Activated CD4-positive, alpha-beta T cell treated with anti-CD3 and anti-CD28 coated beads for 24 hours (primary cell): ENCODE measurements around the gene TRAF5.
"Not testable (repeated sequence)": the region's sequence is repeated elsewhere in the genome, so short reads cannot be mapped to it uniquely, and the experiment has no call there.

Source experiments
- DNase-seq, 2 donors: peaks; one replicate each; pipeline ENCODE4 v3.0.0-alpha.2; 2020; ENCODE audit warnings: low read depth in 2 of 2

TRAF5 gene

DNA sequence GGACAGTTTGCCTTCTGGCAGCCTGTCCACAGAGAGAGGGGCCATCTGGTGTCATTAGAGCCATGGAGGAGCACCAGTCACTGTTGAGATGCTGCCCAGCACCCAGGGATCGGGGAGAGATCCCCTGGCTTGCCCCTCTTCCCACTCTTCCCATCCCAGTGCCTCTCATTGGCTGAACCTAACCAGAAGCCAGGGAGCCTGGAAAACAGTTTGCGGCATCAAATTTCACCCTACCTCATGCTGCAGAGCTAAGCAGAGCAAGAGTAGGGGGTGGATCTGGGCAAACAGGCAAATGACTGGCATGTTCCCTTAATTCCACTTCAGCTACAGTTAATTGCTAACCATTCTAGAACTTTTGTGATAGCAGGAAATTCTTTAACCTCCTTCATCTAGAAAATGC is 19.1 kb downstream of the TRAF5 start:
- no peak for DNase-seq

DNA sequence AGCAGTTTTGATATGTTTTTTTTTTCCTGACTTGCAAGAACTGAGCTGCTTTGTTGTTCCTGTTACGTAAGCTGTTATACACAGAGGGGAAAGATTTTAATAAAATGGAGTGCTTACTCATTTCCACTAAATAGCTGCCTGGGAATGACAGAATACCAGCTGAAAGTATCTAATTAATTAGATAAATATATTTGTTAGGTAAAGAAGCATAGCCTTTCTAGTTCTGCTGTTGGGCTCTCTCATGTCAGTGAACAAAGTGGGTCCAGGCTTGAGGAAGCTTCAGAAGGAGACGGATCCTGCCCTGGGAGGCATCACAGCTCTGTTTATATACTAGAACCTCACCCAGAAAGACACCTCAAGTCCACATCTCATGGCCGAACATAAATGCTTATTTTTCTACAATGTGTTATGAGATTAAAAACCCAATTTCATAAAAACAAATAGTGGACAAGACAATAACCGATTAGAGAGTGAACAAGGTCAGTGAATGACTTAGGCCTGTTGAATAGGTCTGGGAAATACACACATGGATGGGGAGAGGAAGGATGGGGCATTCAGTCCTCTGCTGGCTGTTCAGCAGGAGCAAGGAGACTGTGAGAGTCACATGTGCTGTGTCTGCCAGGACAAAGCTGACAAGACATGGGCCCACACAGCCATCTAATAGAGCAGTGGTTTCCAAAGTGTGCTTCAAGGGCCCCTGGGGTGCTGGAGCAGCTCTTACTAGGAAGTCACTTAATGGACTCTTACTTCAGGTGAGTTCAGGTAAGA is 20.6 kb downstream of the TRAF5 start:
- no peak for DNase-seq

DNA sequence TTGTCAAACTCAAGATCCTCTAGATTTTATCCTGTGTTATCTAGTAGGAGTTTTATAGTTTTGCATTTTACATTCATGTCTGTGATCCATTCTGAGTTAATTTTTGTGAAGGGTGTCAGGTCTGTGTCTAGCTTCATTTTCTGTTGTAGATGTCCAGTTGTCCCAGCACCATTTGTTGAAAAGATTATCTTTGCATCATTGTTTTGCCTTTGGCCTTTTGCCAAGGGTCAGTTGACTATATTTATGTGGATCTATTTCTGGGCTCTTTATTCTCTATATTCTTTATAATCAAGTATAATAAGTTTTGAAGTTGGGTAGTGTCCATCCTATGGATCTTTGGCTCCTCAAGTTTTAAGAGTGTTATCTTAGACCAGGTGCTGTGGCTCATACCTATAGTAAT is 21.9 kb downstream of the TRAF5 start:
- DNase-seq = no peak

DNA sequence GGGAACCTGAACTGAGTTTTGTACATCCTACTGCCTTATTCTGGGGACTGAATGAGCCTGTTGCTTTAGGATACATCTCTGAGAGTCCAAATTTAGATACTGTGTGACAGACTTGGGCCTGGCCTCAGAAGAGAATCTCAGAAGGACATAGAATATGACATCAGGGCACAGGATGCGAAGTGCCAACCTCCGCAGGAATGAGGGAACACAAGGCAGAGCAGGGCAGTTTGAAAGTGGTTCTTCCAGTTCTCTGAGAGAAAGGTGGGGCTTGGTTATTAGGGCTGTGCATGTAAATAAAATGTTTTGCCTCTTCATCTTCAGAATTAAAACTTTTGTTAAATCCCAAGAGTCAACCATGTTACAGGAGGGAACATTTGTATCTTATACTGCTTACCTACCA is 23.1 kb downstream of the TRAF5 start:
- no peak for DNase-seq

DNA sequence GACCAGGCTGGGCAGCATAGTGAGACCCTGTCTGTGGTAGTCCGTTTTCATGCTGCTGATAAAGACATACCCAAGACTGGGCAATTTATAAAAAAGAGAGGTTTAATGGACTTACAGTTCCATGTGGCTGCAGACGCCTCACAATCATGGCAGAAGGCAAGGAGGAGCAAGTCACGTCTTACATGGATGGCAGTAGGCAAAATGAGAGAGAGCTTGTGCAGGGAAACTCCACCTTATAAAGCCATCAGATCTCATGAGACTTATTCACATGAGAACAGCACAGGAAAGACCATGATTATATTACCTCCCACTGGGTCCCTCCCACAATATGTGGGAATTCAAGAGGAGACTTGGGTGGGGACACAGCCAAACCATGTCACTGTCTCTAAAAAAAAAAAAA is 25.4 kb downstream of the TRAF5 start:
- not testable (repeated sequence) for DNase-seq

DNA sequence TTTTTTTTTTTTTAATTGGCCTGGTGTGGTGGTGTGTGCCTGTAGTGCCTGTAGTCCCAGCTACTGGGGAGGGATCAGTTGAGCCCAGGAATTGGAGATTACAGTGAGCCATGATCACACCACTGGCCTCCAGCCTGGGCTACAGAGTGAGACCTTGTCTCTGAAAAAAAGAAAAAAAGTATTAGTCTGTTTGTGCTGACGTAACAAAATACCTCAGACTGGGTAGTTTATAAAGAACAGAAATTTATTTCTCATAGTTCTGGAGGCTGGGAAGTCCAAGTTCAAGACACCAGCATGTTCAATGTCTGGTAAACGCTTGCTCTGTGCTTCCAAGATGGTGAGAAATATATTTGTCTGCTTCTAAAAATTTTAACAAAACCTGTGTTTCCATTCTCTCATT is 25.8 kb downstream of the TRAF5 start:
- DNase-seq = no peak

DNA sequence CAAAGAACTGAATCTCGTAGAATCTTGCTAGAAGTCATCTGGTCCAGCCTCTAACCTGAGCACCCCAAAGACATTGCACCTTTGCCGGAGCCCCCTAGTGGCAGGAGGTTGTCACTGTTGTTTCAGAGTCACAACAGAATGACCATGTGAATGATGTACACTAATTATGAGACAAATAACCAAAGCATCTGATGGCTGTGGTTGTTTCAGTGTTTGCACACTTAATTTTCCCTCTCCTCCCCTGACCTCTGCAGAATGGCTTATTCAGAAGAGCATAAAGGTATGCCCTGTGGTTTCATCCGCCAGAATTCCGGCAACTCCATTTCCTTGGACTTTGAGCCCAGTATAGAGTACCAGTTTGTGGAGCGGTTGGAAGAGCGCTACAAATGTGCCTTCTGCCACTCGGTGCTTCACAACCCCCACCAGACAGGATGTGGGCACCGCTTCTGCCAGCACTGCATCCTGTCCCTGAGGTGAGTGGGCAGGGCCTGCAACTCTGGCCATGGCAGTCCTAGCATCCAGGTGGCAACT is 26.4 kb downstream of the TRAF5 start:
- peak; percentile 40 to 45 for DNase-seq

DNA sequence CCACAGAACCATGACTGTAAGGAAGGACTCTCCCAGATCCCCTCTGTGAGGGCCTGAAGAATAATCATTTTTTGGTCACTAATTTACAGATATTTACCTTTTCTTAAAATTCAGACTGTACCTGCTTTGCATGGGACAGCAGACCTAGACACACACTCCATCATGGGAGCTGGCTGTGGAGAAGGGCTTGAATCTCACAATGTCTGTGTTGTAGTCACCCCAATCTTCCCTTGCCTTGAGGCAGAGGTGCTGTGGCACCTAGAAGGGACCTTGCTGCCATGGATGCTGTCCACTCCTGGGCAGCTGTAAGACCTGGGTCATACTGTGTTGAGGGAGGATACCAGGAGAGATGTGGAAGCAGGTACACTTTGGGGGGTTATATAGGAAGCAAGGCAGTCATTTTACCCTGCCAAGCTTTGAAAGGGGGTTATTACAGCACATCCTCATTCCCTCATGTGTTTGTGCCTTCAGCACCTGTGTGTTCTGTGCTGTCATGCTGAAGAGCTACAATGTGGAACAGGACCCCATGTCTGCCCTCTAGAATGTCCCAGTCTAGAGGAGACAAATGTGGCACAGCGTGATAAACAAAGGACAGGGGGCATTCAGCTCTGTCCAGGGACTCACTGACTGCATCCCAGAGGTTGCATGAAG is 27.1 kb downstream of the TRAF5 start:
- DNase-seq = no peak

DNA sequence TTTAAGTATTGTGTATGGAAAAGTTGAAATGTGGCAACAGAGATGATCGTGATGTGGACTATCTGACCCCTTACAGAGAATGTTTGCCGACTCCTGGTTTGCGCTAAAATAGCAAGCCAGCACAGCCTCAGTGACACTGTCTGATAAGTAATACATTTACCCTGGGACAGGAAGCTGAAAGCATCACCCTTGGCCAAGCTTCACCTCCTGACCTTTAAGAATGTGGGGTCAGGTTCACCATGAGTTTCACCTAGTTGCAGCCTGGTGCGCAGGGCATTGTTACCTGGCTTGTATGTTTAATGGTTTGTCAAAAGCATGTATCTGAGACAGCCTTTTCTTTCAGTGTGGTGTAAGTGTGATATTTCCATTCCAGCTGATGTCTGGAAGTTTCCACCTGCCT is 29.2 kb downstream of the TRAF5 start:
- no peak for DNase-seq

DNA sequence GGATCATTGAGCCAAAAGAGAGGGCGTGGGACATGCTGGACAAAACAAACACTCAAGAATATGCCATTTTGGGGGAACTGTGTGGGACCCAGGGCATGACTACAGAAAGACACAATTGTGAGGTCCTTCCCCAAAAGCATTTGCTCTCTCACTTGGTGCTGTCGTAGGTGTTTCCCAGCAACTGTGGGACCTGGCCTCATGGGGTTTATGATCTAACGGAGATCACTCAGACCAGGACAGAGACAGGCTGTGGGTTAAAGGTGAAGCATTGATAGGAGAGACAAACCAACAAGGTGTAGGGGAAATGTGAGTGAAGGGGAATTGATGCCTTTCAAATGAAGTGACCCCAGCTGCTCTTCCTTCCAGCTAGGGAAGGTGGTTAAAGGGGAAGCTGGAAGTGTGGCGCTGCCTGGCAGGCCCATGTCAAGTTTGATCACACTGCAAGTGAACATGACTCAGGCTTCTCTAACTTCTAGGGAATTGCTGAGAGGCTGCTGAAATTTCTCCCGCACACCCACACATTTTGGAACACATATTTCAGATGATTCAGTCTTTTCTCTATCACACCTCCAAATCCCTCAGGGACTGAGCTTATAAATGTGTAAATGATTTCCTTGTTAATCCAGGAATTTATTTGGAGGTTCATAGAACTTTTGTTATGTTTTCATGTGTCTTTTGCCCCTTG is 30.2 kb downstream of the TRAF5 start:
- DNase-seq = no peak

DNA sequence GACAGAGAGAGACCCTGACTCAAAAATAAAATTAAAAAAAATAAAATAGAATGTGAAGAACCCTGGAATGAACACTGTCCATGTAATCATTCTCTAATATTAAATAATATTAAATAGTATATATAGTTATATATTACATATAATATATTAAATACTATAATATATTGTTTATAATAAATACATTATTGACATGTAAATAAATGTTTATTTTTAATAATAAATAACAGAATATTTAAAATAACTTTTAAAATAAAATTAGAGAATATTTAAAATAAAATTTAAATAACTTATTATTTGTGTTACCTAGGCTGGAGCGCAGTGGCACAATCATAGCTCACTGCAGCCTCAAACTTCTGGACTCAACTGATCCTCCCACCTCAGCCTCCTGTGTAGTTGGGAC is 32.1 kb downstream of the TRAF5 start:
- DNase-seq = no peak

DNA sequence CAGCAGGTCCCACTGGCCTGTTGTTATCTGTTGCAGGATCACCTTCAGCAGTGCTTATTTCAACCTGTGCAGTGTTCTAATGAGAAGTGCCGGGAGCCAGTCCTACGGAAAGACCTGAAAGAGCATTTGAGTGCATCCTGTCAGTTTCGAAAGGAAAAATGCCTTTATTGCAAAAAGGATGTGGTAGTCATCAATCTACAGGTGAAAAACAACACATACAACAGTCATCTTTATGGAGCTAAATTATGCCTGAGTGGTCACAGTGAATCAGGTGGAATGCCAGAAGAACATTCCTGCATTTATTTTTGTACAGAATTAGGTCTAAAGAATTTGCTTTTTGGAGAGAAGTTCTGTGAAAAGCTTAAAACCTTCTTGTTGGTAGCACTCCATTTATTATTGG is 33.2 kb downstream of the TRAF5 start:
- no peak for DNase-seq

DNA sequence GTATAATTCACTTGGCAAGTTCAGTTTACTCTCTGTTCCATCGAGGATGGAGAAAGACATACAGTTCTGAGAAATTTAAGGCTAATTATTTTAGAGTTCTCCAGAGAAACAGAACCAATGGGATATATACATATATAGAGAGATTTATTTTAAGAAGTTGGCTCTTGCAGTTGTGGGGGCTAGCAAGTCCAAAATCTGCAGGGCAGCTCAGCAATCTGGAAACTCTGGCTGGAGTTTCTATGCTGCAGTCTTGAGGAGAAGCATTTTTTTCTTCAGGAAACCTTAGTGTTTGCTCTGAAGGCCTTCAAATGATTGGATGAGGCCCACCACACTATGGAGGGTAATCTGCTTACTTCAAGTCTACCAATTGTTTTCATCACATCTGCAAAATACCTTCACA is 34.6 kb downstream of the TRAF5 start:
- no peak for DNase-seq

DNA sequence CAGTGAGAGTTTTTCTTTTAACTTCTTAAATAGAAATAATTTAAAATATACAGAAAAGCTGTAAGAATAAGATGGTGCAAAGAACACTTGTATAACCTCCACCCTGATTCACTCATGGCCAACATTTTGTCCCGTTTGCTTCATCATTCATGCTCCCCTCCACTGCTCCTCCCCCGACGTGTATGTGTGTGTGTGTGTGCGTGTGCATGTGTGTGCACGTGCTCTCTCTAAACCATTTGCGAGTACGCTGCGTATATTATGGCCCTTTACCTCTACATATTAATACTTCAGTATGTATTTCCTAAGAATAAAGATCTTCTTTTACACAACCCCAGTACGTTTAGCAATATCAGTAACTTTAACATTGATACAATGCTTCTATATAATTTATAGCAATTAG is 43.0 kb downstream of the TRAF5 start:
- DNase-seq = no peak

DNA sequence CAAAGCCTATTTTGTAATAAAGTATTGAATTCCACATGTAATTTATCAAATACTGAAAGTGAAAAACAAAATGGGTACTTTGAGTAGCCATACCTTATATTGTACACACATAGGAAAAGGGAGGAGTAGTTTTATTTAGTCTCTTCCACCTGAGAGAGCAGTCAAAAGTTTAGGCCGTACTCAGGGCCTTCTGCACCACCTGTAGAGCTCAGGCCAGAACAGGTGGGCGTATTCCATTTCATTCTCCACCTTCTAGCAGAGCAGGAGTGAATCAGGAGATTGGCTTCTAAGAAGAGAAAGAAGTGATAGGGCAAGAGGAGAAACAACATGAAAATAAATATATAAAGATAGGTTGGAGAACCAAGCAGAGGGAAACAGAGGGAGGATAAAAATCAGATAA is 44.0 kb downstream of the TRAF5 start:
- DNase-seq = no peak

DNA sequence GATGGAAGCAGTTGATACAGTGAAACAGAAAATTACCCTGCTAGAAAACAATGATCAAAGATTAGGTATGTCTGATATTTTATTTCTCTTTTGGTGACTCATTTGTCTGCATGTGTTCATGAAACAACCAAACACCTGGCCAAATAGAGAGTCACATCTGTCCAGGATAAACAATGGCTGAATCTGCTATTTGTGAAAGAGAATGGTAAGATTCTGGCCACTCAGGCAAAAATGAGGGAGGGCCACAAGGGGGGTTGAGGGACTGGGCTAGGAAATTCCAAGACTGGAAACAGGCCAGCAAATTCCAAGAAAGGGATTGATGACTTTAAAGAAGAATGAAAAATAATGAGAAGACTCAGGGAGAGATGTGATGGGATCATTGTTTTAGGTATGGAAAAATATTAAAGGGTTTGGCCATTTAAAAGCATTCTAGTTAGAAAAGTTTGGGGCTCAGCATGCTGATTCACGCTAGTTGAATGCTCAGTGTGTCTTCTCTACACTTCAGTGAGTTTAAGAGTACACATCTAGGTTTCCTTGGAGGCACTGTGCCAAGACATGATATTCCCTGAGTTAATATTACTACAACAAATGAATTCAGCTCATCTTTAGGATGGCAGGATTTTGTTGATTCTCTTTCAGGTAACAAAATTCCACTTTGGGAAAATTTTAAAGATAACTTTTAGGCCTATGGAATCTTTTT is 44.9 kb downstream of the TRAF5 start:
- no peak for DNase-seq

DNA sequence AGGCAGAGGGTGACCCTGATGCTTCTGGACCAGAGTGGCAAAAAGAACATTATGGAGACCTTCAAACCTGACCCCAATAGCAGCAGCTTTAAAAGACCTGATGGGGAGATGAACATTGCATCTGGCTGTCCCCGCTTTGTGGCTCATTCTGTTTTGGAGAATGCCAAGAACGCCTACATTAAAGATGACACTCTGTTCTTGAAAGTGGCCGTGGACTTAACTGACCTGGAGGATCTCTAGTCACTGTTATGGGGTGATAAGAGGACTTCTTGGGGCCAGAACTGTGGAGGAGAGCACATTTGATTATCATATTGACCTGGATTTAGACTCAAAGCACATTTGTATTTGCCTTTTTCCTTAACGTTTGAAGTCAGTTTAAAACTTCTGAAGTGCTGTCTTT is 45.8 kb downstream of the TRAF5 start:
- no peak for DNase-seq

DNA sequence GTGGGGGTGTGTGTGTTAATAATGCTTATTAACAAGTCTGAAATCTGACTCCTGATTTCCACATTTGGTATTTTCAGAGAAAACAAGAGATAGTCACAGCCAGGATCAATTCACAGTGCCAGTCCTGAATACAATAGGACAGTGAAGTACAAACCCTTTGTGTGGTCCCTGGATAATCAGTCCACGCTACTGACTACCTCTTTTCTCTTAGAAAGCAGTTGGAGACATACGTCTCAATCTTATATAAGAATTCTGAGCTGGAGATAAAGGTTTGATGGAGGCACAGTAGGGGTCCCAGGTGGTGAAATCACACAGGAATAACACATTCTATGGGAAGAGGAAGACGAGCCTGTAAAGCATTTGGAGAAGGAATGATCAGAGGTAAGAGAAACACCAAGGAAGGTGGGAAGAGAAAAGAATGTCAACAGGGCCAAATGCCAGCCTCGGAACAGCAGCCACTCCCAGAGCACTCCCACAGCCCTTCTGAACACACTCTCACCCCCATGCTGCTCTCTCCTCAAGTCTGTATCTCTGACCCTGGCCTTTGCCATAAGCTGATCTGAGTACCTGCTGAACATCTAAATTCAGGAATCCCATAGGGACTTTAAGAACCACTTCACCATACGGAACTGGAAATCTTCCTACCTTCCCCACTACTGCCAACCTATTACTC is 48.6 kb downstream of the TRAF5 start:
- no peak for DNase-seq

DNA sequence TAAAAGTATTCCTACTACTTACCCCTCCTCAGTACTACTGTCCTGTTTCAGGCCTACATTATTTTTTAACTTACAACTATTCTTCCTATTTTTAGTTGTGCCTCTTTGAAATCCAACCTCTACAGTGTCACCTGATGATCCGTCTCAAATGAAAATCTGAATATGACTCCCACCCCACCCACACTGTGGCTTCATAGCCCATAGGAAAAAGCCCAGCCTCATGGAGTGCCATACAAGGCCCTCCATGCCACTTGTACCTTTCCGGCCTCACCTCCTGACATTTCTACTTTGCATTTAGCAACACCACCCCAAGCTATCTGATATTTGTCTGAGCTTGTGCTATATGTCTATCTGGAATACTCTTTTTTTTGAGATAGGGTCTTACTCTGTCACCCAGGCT is 49.3 kb downstream of the TRAF5 start:
- no peak for DNase-seq

DNA sequence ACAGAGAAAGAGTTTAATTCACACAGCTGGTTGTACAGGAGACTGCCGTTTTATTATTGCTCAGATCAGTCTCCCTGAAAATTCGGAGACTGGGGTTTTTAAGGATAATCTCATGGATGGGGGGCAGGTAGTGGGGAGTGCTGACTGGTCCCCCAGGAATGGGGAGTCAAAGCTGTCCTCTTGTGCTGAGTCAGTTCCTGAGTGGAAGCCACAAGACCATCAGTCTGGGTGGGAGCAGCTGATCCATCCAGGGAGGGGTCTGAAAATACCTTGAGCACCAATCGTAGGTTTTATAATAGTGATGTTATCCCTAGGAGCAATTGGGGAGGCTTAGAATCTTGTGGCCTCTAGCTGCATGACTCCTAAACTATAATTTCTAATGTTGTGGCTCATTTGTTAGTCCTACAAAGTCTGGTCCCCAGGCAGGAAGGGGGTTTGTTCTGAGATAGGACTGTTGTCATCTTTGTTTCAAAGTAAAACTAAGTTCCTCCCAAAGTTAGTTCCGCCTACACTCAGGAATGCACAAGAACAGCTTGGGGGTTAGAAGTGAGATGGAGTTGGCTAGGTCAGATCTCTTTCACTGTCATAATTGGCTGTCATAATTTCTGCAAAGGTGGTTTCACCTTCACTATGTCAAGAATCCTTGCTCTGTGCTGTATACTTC is 50.3 kb downstream of the TRAF5 start:
- no peak for DNase-seq
